HepG2 (cell line): Measurements from ENCODE around the gene FAM174B. TPM values are rescaled to one million over a fixed set of nuclear protein-coding genes. Genes with fewer than 3 reads are reported as not detected.

ENCODE experiments used
- KMT2A ChIP-seq: sonication (generic); formaldehyde crosslinking; IDR thresholded peaks from 2 replicates; pipeline ENCODE4 v1.4.0; 2020; ENCODE audit warnings: missing genetic modification reagents
- MED13 ChIP-seq: sonication (generic); formaldehyde crosslinking; IDR thresholded peaks from 2 replicates; pipeline ENCODE4 v1.5.0; 2020; ENCODE audit warnings: missing genetic modification reagents
- MIER2 ChIP-seq: IDR thresholded peaks from 2 replicates; pipeline ENCODE4 v1.6.1; 2016; ENCODE audit warnings: missing biosample characterization, missing genetic modification reagents
- NR2F6 ChIP-seq, 2 experiments: IDR thresholded peaks; 2 replicates each; pipeline ENCODE4 v1.6.1; 2016; ENCODE audit warnings: antibody characterized with exemption in 1 of 2, mild to moderate bottlenecking in 1 of 2
- POLR2G ChIP-seq: fragments of 200-400 bp; formaldehyde crosslinking; IDR thresholded peaks from 2 replicates; pipeline ENCODE4 v1.6.1; 2018; ENCODE audit warnings: mild to moderate bottlenecking, low read depth, low read length, moderate library complexity
- SALL1 ChIP-seq: sonication (generic); formaldehyde crosslinking; IDR thresholded peaks from 2 replicates; pipeline ENCODE4 v1.8.0; 2022; ENCODE audit warnings: mild to moderate bottlenecking, missing genetic modification reagents
- ZNF33A ChIP-seq: sonication (generic); formaldehyde crosslinking; IDR thresholded peaks from 2 replicates; pipeline ENCODE4 v1.5.1; 2020; ENCODE audit warnings: missing genetic modification reagents, mild to moderate bottlenecking, moderate library complexity, borderline replicate concordance
- ZNF607 ChIP-seq: sonication (generic); formaldehyde crosslinking; IDR thresholded peaks from 2 replicates; pipeline ENCODE4 v1.5.1; 2020; ENCODE audit warnings: missing genetic modification reagents, mild to moderate bottlenecking, borderline replicate concordance
- polyA plus RNA-seq, 8 experiments: library from polyadenylated mRNA; depleted of rRNA in 3 of 8; stranded (reverse) in 7 of 8; unstranded in 1 of 8; fragments of >200 nt; fragmentation: Illumina TruSeq in 4 of 8; extraction: Trizol in 4 of 8; gene quantifications; 2 replicates each; pipeline versions ENCODE4 v1.2.1 to v1.2.3, GENCODE V29; 2011 to 2016; ENCODE audit warnings: low read depth in 4 of 8, missing spikeins in 1 of 8, mixed read lengths in 1 of 8; ENCODE audit not compliant: insufficient read depth in 1 of 8
- total RNA-seq, 5 experiments: library from RNA; depleted of rRNA; stranded (reverse); fragments of >200 nt; fragmentation: Illumina TruSeq; extraction: Trizol; gene quantifications; 2 replicates each; pipeline ENCODE4 v1.2.3, GENCODE V29; 2016; ENCODE audit warnings: low read depth in 1 of 5
- TF ChIP-seq, protein P1 (sequence below): sonication (generic); formaldehyde crosslinking; IDR thresholded peaks from 2 replicates; pipeline ENCODE4 v1.4.0; 2020; ENCODE audit warnings: mild to moderate bottlenecking, missing genetic modification reagents
- TF ChIP-seq, protein P2 (sequence below): sonication (generic); formaldehyde crosslinking; IDR thresholded peaks from 2 replicates; pipeline ENCODE4 v1.5.0; 2020; ENCODE audit warnings: missing genetic modification reagents
- TF ChIP-seq, protein P3 (sequence below): sonication (generic); formaldehyde crosslinking; IDR thresholded peaks from 2 replicates; pipeline ENCODE4 v1.9.0; 2022; ENCODE audit warnings: missing genetic modification reagents, mild to moderate bottlenecking, borderline replicate concordance
- TF ChIP-seq, protein P4 (sequence below): sonication (generic); formaldehyde crosslinking; IDR thresholded peaks from 2 replicates; pipeline ENCODE4 v1.4.0; 2020; ENCODE audit warnings: missing genetic modification reagents
- TF ChIP-seq, protein P5 (sequence below): sonication (generic); formaldehyde crosslinking; IDR thresholded peaks from 2 replicates; pipeline ENCODE4 v1.5.0; 2020; ENCODE audit warnings: mild to moderate bottlenecking, missing genetic modification reagents, borderline replicate concordance
- TF ChIP-seq, protein P6 (sequence below): IDR thresholded peaks from 2 replicates; pipeline ENCODE4 v1.4.0; 2020; ENCODE audit warnings: mild to moderate bottlenecking, missing genetic modification reagents
- TF ChIP-seq, protein P7 (sequence below): IDR thresholded peaks from 2 replicates; pipeline ENCODE4 v1.6.1; 2016; ENCODE audit warnings: low read depth, control low read depth

Gene FAM174B
- total and polyA plus RNA-seq, 2 of the 13 experiments (the other 11 are each of a cell fraction or from before 2014, with no cell fraction given) = 0.90 to 2.1 TPM

DNA sequence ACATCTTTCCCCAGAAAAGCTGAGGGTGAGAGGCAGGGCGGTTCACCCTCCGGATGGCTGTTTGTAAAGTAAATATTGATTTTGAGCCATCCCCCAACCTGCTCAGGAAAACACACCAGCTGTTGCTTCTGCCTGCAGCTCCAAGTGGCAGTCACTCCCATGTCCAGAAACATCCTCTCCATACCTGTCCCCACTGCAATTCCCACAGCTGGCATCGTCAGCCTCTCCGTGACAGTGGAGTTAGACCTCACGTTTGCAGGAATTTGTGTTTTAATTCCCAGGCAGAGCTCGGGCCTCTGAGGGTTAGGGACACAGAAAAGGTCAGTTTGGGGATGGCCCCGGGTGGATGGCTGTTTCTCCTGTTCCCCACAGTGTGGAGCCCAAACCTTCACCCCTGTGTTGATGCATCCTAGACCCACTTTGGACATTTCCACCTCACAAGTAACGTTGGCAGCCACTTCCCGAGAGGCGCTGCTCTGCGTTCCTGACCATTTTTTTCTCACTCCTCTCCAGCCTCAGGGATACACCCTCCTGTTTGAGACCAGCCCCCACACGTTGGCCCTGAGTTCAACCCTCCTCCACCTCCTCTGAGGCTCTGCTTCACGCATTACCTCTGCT, 11.8 kb upstream of the FAM174B start (continued):
- TF ChIP-seq, protein P1, sequence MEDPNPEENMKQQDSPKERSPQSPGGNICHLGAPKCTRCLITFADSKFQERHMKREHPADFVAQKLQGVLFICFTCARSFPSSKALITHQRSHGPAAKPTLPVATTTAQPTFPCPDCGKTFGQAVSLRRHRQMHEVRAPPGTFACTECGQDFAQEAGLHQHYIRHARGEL (CRISPR knock-in tag) = no peak
- TF ChIP-seq MED13 (CRISPR knock-in tag) (no peak), ZNF607 (CRISPR knock-in tag) (no peak), KMT2A (CRISPR knock-in tag) (no peak), SALL1 (CRISPR knock-in tag) (peak; percentile 36; the same call in 1 of the 2 replicates), NR2F6 (IDR thresholded peaks at IDR 0.05) (no peak), NR2F6 (CRISPR knock-in tag; IDR thresholded peaks at IDR 0.05) (0 out of 2 replicates have a peak, but pooled peaks have one; percentile 22), ZNF33A (CRISPR knock-in tag) (no peak), POLR2G (no peak), MIER2 (CRISPR knock-in tag) (no peak)
- TF ChIP-seq, protein P2, sequence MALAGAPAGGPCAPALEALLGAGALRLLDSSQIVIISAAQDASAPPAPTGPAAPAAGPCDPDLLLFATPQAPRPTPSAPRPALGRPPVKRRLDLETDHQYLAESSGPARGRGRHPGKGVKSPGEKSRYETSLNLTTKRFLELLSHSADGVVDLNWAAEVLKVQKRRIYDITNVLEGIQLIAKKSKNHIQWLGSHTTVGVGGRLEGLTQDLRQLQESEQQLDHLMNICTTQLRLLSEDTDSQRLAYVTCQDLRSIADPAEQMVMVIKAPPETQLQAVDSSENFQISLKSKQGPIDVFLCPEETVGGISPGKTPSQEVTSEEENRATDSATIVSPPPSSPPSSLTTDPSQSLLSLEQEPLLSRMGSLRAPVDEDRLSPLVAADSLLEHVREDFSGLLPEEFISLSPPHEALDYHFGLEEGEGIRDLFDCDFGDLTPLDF (CRISPR knock-in tag) = no peak
- TF ChIP-seq, protein P3, sequence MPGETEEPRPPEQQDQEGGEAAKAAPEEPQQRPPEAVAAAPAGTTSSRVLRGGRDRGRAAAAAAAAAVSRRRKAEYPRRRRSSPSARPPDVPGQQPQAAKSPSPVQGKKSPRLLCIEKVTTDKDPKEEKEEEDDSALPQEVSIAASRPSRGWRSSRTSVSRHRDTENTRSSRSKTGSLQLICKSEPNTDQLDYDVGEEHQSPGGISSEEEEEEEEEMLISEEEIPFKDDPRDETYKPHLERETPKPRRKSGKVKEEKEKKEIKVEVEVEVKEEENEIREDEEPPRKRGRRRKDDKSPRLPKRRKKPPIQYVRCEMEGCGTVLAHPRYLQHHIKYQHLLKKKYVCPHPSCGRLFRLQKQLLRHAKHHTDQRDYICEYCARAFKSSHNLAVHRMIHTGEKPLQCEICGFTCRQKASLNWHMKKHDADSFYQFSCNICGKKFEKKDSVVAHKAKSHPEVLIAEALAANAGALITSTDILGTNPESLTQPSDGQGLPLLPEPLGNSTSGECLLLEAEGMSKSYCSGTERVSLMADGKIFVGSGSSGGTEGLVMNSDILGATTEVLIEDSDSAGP (CRISPR knock-in tag) = peak; percentile 22; the same call in 1 of the 2 replicates
- TF ChIP-seq, protein P4, sequence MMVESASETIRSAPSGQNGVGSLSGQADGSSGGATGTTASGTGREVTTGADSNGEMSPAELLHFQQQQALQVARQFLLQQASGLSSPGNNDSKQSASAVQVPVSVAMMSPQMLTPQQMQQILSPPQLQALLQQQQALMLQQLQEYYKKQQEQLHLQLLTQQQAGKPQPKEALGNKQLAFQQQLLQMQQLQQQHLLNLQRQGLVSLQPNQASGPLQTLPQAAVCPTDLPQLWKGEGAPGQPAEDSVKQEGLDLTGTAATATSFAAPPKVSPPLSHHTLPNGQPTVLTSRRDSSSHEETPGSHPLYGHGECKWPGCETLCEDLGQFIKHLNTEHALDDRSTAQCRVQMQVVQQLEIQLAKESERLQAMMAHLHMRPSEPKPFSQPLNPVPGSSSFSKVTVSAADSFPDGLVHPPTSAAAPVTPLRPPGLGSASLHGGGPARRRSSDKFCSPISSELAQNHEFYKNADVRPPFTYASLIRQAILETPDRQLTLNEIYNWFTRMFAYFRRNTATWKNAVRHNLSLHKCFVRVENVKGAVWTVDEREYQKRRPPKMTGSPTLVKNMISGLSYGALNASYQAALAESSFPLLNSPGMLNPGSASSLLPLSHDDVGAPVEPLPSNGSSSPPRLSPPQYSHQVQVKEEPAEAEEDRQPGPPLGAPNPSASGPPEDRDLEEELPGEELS (CRISPR knock-in tag) = peak; percentile 52
- TF ChIP-seq, protein P5, sequence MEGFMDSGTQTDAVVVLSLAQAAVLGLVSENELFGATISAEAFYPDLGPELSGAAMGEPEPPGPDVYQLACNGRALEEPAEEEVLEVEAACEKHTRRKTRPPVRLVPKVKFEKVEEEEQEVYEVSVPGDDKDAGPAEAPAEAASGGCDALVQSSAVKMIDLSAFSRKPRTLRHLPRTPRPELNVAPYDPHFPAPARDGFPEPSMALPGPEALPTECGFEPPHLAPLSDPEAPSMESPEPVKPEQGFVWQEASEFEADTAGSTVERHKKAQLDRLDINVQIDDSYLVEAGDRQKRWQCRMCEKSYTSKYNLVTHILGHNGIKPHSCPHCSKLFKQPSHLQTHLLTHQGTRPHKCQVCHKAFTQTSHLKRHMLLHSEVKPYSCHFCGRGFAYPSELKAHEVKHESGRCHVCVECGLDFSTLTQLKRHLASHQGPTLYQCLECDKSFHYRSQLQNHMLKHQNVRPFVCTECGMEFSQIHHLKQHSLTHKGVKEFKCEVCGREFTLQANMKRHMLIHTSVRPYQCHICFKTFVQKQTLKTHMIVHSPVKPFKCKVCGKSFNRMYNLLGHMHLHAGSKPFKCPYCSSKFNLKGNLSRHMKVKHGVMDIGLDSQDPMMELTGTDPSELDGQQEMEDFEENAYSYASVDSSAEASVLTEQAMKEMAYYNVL (CRISPR knock-in tag) = 0 out of 2 replicates have a peak, but pooled peaks have one; percentile 25
- TF ChIP-seq, protein P6, sequence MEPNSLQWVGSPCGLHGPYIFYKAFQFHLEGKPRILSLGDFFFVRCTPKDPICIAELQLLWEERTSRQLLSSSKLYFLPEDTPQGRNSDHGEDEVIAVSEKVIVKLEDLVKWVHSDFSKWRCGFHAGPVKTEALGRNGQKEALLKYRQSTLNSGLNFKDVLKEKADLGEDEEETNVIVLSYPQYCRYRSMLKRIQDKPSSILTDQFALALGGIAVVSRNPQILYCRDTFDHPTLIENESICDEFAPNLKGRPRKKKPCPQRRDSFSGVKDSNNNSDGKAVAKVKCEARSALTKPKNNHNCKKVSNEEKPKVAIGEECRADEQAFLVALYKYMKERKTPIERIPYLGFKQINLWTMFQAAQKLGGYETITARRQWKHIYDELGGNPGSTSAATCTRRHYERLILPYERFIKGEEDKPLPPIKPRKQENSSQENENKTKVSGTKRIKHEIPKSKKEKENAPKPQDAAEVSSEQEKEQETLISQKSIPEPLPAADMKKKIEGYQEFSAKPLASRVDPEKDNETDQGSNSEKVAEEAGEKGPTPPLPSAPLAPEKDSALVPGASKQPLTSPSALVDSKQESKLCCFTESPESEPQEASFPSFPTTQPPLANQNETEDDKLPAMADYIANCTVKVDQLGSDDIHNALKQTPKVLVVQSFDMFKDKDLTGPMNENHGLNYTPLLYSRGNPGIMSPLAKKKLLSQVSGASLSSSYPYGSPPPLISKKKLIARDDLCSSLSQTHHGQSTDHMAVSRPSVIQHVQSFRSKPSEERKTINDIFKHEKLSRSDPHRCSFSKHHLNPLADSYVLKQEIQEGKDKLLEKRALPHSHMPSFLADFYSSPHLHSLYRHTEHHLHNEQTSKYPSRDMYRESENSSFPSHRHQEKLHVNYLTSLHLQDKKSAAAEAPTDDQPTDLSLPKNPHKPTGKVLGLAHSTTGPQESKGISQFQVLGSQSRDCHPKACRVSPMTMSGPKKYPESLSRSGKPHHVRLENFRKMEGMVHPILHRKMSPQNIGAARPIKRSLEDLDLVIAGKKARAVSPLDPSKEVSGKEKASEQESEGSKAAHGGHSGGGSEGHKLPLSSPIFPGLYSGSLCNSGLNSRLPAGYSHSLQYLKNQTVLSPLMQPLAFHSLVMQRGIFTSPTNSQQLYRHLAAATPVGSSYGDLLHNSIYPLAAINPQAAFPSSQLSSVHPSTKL (CRISPR knock-in tag) = peak; percentile 61
- TF ChIP-seq, protein P7, sequence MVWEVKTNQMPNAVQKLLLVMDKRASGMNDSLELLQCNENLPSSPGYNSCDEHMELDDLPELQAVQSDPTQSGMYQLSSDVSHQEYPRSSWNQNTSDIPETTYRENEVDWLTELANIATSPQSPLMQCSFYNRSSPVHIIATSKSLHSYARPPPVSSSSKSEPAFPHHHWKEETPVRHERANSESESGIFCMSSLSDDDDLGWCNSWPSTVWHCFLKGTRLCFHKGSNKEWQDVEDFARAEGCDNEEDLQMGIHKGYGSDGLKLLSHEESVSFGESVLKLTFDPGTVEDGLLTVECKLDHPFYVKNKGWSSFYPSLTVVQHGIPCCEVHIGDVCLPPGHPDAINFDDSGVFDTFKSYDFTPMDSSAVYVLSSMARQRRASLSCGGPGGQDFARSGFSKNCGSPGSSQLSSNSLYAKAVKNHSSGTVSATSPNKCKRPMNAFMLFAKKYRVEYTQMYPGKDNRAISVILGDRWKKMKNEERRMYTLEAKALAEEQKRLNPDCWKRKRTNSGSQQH (CRISPR knock-in tag) = no peak
